ENCODE results near the gene GSG1. TPM values are rescaled to one million over a fixed set of nuclear protein-coding genes. Genes with fewer than 3 reads are reported as not detected.

Gene GSG1
- not detected in 2 replicates for total RNA-seq

DNA sequence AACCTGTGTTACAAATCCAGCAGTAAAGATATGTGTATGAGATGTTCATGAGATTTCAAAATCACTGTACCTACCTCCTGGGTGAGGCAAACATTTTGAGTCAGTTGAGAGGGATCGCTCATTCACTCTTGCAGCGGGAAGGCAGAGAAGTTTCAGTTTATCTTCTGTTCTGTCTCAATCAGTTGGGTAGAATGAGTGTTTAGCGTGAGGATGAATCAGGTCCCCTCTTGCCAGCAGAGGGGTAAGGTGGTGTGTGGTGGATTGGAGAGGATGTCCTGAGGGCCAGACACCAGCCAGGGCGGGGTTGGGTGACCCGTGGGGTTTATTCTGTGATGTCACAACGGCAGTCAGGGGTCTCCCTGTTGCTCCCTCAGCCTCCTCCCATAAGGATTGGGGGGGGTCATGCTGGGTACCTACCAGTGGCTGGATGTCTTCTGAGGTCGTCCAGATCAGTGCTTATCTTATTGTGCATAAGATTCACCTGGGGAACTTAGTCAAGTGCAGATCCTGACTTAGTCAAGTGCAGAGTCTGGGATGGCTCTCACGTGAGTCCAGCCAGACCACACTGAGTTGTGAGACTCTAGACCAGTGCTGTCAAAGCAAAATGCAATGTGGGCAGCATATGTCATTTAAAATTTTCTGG is at the start of gene GSG1:
TSS of gene GSG1 (minus strand) at position 277 of the 643 bp plus-strand sequence. CDS start at position 122, 155 bp downstream.

DNA sequence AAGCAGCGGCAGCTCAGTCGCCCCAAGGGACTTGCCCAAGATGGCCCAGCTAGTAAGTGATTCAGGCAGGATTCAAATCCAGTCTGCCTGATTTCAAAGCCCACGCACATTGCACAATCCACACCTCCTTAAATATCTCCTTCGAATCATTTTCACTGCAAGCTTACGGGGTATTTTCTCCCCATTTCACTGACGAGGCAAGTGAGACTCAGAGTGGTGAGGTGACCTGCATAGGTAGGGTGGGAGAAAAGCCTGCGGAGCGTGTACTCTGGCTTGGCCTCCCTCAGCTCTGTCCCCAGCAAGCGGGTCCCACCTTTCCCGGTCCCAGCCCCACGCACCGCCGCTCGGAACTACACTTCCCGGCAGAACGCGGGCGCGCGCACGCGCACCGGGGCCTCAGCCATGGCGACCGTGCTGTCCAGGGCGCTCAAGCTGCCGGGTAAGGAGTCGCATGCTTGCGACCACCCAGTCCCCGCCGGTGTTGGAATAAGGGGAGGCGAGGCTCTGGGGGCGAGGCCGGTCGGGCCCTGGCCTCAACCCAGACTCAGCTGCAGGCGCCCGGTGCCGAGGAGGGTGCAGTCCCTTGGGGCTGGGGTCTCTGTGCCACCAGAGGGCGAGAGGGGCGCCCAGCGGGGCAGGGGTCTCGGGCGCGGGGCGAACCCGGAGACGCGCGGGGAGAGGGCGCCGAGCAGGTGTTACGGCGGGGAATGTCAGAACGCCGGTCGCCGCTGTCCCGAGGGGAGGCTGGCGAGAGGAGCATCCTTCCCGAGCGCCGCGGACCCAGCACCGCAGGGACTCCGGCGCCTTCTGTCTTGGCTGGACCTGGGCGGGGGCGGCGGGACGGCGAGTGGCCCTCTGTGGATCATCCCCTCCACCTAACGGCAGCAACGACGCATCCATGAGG is 59.2 kb downstream of the GSG1 start, which contains the start of gene FAM234B:
TSS of gene FAM234B (plus strand) at position 380 of the 904 bp plus-strand sequence. CDS start at position 403, 23 bp downstream.

Other genes starting within 250 kb of the GSG1 start
- 22.8 and 31.9 TPM in 2 replicates for gene GPRC5A, start 212.1 kb downstream of the GSG1 start, total RNA-seq
- gene GPRC5D, start 151.5 kb downstream of the GSG1 start, total RNA-seq, result not detected in 2 replicates
- 11.7 and 13.8 TPM in 2 replicates for gene HEBP1, start 103.4 kb downstream of the GSG1 start, total RNA-seq
- gene FAM234B, start 59.3 kb downstream of the GSG1 start, total RNA-seq, result 2.1 and 6.1 TPM in 2 replicates
- gene EMP1, start 93.1 kb upstream of the GSG1 start, total RNA-seq, result 106 and 181 TPM in 2 replicates